Lower leg skin (tissue), 4 donors: ENCODE results near the gene NLK. TPM values are rescaled to one million over a fixed set of nuclear protein-coding genes. Genes with fewer than 3 reads are reported as not detected.
"Not testable (repeated sequence)": the region's sequence is repeated elsewhere in the genome, so short reads cannot be mapped to it uniquely, and the experiment has no call there.

ENCODE experiments used
- DNase-seq, 2 donors: peaks; one replicate each; pipeline ENCODE4 v3.0.0-alpha.2; 2019; ENCODE audit warnings: low spot score in 2 of 2
- H3K4me3 ChIP-seq: fragments of 200-600 bp; sonication (generic); 2 replicates; pipeline ENCODE4 v1.5.1; 2017; ENCODE audit warnings: mild to moderate bottlenecking, low read depth; ENCODE audit not compliant: poor library complexity, severe bottlenecking
- POLR2A ChIP-seq, 2 donors: fragments of 450-650 bp; IDR thresholded peaks; one replicate each; pipeline ENCODE4 v1.6.1; 2016 to 2017; ENCODE audit warnings: antibody characterized with exemption in 2 of 2, mild to moderate bottlenecking in 1 of 2, moderate library complexity in 1 of 2
- WGBS, 2 donors: methylation state at CpG; one replicate each; pipeline ENCODE4 v1.1.5; 2018; 5-methylcytosine and 5-hydroxymethylcytosine counted together
- intact Hi-C: fragments of 100-400 bp; cut with DNase I; formaldehyde crosslinking; loops from one replicate; pipeline ENCODE4 v1.15.0; 2023; ENCODE audit warnings: low total_unique reads
- total RNA-seq, 4 donors: library from RNA; depleted of rRNA; stranded (reverse); fragments of >200 nt; gene quantifications; one replicate each; pipeline ENCODE4 v1.1.0, GENCODE V29; 2016
- TF ChIP-seq, protein P1 (sequence below), 3 donors: fragments of 450-650 bp; IDR thresholded peaks; one replicate each; pipeline ENCODE4 v1.5.1; 2016; ENCODE audit warnings: antibody characterized with exemption in 3 of 3, mild to moderate bottlenecking in 3 of 3, moderate library complexity in 2 of 3

The NLK gene
- total RNA-seq, 4 donors from 2014 or later: 5.9 to 10.8 (median 8.2) TPM

DNA sequence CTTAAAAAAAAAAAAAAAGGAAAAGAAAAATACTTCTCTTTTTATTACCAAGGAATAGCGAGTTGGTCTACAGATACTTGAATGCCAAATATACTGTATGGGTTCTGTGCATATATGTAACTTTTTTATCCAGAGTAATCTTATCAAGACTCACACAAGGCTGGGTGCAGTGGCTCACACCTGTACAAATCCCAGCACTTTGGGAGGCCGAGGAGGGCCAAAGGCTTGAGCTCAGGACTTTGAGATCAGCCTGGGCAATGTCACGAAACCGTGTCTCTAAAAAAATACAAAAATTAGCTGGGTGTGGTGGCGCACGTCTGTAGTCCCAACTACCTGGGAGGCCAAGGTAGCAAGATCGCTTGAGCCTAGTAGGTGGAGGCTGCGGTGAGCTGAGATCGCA lies 139.1 kb downstream of the NLK start:
- no peak overlapping the region for H3K4me3 ChIP-seq
- no peak for DNase-seq
- 97 to 99% methylated on average over 9 of the region's 9 CpGs for WGBS, 2 donors
- intact Hi-C loops: no loop called here
- TF ChIP-seq POLR2A (IDR thresholded peaks at IDR 0.05): no peak
- TF ChIP-seq, protein P1, sequence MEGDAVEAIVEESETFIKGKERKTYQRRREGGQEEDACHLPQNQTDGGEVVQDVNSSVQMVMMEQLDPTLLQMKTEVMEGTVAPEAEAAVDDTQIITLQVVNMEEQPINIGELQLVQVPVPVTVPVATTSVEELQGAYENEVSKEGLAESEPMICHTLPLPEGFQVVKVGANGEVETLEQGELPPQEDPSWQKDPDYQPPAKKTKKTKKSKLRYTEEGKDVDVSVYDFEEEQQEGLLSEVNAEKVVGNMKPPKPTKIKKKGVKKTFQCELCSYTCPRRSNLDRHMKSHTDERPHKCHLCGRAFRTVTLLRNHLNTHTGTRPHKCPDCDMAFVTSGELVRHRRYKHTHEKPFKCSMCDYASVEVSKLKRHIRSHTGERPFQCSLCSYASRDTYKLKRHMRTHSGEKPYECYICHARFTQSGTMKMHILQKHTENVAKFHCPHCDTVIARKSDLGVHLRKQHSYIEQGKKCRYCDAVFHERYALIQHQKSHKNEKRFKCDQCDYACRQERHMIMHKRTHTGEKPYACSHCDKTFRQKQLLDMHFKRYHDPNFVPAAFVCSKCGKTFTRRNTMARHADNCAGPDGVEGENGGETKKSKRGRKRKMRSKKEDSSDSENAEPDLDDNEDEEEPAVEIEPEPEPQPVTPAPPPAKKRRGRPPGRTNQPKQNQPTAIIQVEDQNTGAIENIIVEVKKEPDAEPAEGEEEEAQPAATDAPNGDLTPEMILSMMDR (IDR thresholded peaks at IDR 0.05): no peak

DNA sequence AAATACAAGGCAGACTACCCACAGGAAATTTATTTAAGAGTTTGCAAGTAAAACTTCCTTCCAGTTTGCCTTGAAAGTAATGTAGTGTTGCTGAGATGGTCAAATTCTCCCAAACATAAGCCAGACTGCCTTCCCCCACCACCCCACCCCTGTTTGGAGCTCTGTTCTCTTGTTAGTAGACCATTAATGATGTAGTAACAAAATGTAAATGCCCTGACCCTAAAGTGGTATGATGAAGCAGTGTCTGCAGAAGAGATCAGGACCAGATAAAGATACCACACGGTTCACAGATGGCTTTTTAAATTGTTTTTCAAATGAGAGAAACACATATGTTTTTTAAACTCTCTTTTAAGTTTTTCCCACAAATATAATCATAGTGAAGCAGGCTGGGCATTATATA lies 140.1 kb downstream of the NLK start:
- no peak for TF ChIP-seq POLR2A (IDR thresholded peaks at IDR 0.05)
- TF ChIP-seq, protein P1 (IDR thresholded peaks at IDR 0.05): no peak
- no peak overlapping the region for H3K4me3 ChIP-seq
- no peak for DNase-seq
- 52 to 63% methylated on average over 1 of the region's 1 CpG for WGBS, 2 donors
- intact Hi-C loops: no loop called here

DNA sequence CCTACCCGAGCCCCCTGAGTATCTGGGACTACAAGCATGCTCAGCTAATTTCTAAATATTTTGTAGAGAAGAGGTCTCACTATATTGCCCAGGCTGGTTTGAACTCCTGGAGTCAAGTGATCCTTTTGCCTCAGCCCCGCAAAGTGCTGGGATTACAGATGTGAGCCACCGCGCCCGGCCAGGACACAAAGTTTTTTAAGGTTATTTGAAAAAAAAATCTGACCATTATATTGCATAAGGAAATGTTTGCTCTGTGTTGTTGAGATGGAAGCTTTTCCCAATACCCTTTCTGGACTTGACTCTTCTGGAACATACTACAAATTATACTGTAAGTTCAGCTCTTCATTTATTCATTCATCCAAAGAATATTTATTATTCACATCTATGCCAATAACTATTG lies 143.2 kb downstream of the NLK start:
- WGBS, 2 donors: 96 to 97% methylated on average over 5 of the region's 5 CpGs
- no peak for TF ChIP-seq POLR2A (IDR thresholded peaks at IDR 0.05)
- TF ChIP-seq, protein P1 (IDR thresholded peaks at IDR 0.05): no peak
- intact Hi-C loops: no loop called here
- DNase-seq: no peak
- H3K4me3 ChIP-seq: no peak overlapping the region

DNA sequence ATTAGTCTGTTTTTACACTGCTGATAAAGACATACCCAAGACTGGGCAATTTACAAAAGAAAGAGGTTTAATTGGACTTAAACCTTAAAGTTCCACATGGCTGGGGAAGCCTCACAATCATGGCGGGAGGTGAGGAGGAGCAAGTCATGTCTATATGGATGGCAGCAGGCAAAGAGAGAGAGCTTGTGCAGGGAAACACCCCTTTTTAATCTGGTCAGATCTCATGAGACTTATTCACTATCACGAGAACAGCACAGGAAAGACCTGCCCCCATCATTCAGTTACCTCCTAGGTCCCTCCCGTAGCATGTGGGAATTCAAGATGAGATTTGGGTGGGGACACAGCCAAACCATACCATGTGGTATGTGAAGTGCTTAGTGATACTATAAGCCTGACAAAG lies 144.0 kb downstream of the NLK start:
- WGBS, 2 donors: 91 to 93% methylated on average over 3 of the region's 3 CpGs
- H3K4me3 ChIP-seq, intact Hi-C loops, DNase-seq: not testable (repeated sequence)

DNA sequence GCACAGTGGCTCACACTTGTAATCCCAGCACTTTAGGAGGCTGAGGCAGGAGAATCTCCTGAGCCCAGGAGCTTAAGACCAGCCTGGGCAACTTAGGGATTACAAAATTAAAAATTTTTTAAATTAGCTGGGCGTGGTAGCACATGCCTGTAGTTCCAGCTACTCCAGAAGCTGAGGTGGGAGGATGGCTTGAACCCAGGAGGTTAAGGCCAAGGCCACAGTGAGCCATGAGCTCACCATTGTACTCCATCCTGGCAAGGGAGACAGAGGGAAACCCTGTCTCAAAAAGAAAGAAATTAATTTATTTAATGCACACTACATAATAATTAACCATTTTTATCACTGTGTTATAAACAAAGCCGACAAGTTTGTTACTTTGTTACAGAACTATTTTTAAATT lies 145.5 kb downstream of the NLK start:
- WGBS, 2 donors: 75 to 82% methylated on average over 2 of the region's 2 CpGs
- TF ChIP-seq, protein P1 (IDR thresholded peaks at IDR 0.05): no peak
- no peak for TF ChIP-seq POLR2A (IDR thresholded peaks at IDR 0.05)
- intact Hi-C loops: no loop called here
- no peak for DNase-seq
- H3K4me3 ChIP-seq: no peak overlapping the region

DNA sequence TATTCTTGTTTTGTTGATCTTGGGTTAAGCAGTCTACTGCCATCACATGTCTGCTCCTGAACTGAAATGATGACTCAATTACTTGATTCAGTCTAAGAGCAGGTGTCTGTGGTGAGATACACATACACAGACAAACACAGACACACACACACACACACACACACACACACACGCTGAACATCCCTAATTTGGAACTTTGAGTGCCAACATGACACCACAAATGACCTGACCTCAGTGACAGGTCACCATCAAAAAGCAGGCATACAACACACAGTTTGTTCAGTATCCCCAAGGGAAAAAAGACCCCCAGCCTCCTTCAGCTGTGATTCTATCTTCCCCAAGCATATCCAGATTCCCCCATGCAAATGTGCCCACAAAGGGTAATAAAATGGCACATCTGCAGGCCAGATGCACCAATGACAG lies 146.4 kb downstream of the NLK start:
- H3K4me3 ChIP-seq: no peak overlapping the region
- DNase-seq: no peak
- TF ChIP-seq, protein P1 (IDR thresholded peaks at IDR 0.05): no peak
- TF ChIP-seq POLR2A (IDR thresholded peaks at IDR 0.05): no peak
- WGBS, 2 donors: 24 to 53% methylated on average over 1 of the region's 1 CpG
- intact Hi-C loops: no loop called here
